NCI-H510A treated with DMSO at 0.1 percent for 48 hours (cell line): ENCODE results near the gene DCC.

Experiments used
- DNase-seq: peaks from one replicate; lab custom pipeline; 2025; lab: John Stamatoyannopoulos, UW

DCC gene

DNA sequence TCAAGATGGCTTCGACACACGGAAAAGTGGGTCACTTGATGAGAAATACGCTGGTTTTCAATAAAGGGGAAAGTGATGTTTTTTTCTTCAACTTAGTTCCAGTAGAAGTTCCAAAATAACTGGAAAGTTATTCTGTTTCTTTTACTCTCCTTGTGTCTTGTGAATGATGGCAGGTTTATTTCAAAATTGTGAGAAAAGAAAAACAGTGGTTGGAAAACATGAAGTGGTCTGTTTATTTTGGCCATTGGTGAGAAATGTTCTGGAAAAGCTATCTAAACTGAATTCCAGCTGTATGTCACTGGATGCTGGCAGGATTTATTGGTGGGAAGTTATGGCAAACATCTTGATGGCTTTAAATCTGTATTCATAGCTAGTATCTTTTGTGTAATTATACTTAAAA lies 484.1 kb downstream of the DCC start:
- DNase-seq = no peak

DNA sequence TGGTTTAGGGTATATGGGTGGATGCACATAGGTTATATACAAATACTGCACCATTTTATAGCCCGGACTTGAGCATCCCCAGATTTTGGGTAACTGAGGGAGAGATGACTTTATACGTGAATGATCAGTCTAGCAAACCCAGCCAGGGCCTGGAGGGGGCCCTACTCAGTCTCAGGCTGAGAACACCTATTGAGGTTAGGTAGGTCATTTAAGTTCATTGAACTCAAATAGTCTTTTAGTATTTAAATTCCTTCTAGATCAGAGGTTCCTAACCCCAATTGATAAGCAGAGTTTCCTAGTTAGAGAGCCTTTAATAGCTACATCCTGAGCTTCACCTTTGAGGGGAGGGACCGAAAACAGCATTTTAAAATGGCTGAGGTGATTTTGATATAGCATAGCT lies 487.0 kb downstream of the DCC start:
- DNase-seq = no peak

DNA sequence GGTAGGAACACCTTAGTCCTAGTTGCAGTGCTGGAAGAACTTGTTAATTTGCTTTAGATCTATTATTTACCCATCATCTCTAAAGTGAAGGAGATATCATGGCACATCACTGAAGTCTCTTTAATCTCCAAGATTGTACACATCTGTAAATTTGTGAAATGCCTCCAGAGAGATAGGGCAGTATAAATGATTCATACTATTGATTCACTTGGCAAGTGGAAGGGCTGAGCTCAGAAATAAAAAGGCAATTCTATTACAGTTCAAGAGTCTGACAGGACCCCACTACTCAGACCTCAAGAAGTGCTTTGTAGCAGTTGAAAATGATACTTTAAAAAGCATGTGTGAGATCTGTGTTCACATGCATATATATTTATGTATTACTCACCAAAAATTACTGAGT lies 489.3 kb downstream of the DCC start:
- no peak for DNase-seq

DNA sequence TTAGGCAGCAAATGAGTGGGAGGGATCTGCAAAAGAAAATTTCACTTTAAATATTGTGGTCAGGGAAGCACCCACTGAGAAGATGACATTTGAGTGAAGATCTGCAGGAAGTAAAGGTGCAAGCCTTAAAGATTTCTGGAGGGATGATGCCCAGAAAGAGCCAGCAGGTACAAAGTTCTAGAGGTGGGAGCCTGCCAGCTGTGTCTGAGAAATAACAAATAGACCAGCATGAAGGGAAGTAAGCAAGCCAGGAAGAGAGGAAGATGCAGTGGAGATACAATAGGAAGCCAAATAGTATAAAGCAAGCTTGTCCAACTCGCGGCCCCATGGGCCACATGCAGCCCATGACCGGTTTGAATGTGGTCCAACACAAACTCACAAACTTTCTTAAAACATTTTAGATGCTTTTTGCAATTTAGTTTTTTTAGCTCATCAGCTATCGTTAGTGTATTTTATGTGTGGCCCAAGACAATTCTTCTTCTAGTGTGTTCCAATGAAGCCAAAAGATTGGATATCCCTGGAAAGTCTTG lies 489.9 kb downstream of the DCC start:
- no peak for DNase-seq

DNA sequence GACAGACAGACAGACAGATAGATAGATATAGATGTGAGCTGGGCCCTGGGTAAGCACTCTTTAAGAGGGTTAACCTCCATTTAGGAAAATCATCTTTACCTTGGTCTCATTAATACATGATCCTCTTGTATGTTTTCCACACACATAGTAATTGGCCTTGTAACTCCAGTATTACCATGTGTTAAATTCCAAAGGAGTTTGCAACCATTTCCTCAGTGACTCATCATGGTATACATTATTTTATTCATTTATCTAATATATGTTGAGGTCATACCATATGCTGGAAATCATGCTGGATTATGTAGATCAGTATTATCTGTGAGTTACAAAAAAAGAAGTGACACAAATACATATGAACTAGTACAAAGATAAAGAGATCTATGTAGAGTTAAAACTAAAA lies 504.3 kb downstream of the DCC start:
- no peak for DNase-seq

DNA sequence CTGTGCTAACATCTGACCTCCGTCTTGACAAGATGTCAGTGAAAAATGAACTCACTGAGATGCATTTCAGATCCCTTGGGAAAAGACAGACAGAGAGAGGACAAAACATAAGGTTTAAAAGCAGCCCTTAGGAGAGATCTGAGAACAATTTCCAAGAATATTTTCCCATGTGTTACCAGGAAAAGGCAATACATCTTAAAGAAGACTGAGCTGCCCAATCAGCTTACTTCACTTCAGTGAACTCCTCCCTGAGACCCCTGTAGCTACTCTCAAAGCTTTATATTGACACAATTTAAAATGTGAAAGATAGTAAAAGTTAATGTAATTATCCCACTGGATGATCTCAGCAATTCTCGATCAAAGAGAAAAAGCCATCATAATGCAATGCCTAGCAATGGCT lies 505.0 kb downstream of the DCC start:
- no peak for DNase-seq

DNA sequence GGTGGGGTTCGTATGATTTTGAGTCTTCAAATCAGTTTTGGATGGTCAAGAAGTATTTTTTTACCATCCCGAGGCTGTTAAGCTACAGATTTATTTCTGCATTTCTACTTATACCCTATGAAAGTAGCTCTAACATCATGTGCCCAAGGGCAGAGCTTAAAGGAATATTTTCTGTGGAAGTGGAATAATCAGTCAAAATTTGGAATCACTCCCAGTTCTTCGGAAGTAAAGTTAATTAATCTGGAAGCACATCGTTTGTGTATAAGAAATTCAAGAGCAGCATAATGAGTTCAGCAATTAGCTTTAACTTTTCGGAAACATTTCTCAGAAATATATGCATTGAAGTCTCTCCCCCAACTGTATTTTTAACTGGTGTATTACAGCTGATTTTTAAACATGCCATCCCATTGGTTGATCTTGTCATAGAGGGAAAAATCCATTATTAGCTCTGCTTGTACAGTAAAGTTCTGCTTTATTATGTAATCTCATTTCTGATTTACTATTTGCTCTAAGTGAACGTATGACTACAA lies 510.1 kb downstream of the DCC start:
- no peak for DNase-seq

DNA sequence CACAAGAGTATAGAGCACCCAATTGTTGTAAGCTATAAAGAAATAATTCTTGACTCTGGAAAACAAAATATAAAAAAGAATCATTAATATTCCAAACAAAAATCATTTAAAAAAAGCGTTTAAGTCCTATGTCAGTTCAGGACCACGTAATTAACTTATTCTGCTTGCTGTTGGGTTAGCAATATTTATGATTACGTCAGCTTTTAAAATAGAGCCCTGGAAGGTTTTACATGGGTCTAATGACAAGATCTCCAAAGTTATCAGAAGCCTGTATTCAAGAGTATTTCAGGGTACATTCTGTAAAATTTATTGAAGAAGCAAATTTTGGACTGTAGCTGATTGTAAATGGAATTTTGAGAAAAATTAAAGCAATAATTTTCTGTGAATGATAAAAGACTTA lies 521.6 kb downstream of the DCC start:
- DNase-seq = no peak

DNA sequence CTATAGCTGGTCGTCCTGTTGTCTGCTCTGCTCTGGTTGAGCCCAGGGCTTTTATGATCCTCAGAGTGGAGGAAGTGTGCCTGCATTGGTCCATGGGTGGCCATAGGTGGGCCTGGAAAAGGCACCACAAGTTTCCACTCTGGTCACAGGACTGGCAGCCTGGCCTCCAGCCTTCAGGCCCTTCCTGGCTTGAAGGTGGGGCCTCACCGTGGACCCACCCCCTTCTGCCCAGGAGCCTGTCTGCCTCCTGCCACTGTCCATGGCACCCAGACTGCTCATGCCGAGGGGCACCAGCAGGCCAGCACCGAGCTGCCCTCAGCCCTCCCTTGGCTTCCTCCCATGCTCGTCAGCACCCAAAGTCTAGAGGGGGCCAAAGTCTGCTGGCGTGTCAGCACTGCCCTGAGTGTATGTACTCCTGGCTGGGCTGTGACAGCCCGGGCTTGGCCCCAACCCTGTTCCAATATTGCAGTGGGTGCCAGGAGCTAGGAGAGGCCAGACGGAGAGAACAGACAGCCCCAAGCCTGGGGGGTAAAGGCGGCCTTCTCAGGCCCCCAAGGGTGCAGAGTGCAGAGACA lies 529.4 kb downstream of the DCC start:
- DNase-seq = no peak

DNA sequence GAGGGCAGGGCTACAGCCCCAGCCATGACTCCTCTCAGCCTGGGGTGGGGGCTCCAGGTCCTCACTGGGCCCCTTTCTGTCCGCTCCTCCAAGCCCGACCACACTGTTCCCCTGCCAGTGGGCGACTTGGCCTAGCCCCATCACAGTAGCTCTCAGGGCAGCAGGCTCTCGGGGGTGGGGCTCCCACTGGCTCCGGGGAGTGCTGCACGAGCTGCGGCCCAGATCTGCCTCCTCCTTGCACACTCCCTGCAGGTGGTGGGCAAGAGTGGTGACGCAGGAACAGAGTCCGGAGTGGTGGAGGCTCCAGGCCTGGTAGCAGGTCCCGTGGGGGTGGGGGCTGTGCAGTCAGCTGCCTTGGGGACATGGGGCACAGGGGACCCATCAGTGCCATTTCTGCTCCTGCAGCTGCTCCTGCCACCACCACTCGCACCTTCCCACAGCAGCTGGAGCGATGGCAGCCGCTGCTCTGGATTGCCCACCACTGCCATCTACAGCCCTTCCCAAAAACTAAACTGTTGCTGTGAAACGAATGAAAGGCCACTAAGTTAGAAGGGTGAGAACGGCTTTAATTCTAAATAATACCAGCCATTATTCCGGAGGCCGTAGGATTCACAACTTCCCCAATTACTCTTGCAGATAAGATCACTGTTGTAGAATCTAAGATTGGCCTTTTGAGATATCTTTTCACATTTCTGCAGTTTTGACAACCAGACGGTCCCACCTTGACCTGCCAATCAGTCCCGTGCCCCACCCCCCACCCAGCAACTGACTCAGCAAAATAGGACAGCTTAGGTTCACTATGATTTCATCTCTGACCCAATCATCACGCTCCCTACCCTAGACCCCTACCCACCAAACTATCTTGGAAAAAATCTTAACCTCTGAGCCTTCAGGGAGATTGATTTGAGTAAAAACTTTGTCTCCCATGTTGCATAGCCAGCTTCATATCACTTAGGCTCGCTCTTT lies 530.2 kb downstream of the DCC start:
- DNase-seq = no peak

DNA sequence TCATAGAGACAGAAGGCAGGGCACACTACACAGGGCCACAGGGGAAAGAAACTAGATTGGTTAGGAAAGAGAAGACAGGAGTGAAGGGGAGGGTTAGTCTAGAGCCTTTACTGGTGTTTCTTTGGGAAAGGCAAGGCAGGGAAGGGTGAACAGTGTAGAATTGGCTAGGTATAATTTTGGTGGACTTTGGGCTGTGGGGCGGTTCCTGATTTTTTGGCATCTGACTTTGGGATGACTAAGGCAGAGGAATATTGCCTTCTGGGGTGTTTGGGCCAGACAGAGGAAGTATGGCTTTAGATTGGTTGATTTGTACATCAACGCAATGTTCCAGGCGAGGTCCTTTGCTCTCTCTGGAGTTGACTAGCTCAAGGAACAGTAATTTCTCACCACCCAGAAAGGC lies 534.8 kb downstream of the DCC start:
- DNase-seq = no peak

DNA sequence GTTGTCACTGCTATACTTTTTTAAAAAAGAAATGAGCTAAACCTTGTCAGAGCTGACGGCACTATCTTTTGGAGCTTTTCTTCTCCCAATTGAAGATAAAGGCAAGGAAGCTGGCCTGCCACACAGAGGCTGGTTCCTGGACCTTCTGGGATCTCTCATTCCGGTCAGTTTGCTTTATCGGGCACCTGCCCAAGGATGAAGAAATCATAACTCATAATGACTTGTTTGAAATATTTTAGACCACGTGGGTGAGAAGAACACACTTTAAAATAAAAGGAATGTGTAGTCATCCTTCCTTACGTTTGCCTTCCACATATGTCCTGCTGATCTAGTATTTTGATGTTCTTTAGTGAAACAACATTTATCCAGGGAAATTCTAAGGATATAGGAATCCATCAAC lies 535.7 kb downstream of the DCC start:
- no peak for DNase-seq

DNA sequence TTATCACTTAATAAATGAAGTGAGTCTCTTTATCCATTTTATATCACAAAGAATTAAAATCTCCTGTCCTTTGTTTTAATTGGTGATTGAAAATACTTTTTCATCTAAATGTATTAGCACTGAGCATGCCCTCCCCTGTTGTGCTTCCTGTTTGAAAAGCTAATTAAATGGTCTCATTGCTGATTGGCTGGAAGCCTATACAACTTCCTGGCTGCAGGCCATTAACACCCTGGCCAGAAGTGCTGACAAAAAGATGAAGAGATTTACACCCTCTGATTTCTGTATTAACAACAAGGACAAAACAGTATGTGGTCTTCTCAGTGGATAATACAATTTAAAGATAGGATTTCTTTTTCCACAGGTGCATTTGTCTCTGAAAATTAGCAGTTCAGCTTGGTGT lies 548.0 kb downstream of the DCC start:
- no peak for DNase-seq

DNA sequence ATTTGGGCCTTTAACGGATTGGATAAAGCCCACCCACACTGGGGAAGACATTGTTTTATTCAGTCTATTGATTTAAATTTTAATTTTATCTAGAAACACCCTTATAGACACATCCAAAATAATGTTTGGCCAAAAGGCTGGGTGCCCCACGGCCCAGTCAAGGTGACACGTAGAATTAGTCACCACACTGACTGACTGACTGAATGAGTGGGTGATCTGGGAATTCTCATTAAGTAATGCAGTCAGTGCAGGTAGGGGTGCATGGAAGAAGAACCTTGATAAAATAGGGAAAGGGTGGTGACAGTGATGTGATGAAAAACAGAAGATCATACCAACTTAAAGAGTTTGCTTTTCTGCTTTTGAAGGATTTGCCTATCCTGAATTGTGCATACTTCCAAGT lies 554.8 kb downstream of the DCC start:
- DNase-seq = no peak

DNA sequence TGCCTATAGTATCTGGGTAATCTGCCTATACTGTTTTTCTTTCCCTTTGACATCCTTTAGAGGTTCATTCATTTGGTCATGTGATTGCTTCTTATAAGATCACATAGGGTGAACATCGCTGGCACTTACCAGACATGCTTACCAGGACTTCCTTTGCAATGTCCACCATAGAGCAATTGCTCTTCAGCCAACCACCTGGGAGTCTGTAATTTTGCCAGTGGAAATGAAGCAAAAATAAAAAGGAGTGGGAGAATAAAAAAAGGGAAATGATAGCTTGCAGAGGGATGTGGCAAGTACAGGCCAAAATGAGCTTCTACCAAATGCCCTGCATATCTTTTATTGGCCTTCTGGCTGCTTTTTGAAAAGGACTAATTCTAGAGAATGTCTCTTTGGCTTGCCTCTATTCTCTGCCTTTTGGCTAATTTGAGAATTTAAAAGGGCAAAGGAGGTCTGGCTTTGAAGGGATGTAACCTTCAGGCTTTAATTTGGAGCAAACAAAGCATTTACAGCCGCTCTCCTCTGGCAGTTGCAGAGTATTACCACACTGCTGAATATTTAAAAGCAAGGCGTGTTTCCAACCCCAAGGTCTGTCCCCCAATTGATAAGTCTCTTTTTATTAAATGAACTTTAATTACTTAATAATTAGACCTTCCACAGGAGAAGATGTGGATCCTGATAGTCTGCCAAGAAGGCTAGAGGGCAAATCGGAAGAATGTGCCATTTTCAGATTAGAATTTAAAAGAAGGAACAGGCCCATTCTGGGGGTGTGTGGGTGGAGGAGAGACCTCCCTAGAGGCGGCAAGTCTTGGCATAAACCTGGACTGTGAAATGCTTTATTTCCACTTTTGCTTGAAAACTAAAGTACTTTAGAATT lies 557.9 kb downstream of the DCC start:
- no peak for DNase-seq

DNA sequence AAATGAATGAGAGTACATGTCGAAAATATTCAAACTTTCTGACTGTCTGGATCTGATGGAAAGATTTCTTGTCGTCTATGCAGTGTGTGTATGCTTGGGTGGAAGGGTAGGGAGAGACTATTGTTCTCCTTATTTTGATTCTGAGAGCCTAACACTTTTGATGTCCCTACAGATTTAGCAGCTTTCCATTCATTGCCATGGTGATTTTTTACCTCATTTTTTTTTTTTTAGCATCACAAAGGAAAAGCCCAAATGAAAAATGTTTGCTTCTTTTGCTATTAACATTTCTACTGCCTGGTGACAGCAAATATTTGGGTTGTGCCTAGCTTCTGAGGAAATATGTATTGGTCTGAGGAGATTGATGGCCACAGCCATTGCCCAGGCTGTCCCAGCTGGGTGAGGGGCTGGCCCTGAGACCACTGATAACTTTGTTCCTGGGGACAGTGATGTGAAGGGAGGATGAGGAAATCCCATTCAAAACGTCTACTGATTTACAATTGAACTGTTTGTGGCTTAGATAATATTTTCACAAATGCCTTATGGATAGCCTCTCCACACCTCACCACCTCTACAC lies 558.6 kb downstream of the DCC start:
- no peak for DNase-seq

DNA sequence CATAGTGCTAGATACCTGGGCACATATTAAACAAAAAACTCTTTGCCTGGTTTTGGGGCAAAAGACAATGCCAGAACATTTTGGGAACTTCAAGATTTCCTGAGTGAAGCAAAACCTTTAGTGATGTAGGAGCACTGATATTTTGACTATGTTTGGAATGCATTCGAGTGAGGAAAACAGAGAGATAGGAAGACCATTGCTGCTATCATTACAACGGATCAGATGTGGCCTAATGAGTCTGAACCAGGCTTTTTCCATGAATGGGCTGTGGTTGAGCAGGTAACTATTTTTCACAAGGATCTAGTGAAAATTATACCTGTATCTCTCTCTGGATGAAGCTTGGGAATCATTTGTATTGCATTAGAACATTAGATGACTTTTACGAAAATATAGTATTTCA lies 562.2 kb downstream of the DCC start:
- DNase-seq = no peak

DNA sequence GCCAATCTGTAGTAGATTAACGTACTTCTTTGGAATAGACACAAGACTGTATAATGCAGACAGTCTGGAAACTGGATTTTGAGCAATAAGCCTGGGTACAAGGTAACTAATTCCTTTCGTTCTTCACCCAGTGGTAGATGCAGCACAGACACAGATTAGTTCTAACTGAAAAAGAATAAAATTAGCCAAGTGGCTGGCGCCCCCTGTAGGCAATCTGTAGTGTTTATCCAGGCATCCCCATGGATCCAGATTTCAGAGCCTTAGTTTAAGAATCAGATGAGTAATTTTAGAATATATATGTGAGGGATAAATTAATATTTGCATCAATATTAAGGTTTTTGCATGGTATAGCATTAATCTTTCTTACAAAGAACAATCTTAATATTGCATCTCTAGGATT lies 563.9 kb downstream of the DCC start:
- DNase-seq = peak; percentile 5

DNA sequence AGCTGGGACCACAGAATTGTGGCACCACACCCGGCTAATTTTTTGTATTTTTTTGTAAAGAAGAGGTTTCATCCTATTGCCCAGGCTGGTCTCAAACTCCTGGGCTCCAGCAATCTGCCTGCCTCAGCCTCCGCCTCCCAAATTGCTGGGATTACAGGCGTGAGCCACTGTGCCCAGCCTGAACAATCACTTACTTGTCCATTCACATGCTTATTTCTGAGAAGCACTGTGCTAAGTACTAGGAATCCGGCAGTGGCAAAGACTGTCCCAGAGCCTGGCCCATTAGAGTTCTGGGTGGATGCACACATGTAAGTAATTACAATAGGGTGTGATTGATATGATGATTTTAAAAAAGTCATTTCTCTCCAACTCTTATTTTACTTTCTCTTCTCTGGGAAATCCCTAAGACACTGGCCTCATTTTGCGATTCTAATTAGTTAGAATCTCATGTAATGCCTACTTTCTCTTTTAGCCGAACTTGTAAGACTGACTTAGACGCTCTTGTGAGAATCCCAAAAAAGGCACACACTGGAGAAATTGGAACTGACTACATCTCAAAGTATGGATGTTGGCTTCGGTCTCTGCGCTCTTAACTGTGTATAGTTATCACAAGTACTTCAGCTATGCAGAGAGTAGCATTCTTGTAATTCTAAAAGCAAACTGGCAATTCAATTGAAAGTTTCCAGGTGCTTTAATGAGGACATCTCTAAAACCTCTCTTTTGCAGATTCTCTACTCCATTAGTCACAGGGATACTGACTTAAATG lies 567.7 kb downstream of the DCC start:
- no peak for DNase-seq

DNA sequence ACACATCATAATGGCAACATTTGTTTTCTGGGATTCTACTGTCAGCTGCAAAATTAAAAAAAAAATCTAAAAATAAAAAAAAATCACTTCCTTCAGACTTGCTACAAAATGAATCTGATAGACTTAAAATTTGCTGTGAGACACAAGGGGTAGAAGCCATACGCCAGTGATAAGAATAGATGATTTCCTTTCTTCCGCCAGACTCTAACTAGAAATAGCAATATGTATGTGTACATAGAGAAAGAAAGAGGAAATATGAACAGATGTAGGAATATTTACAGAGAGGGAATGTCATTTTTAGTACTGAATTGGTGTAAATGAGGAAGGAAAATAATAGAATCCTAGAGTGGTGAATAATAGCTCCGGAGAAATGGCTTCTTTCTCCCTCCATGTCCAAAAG lies 574.2 kb downstream of the DCC start:
- DNase-seq = no peak

DNA sequence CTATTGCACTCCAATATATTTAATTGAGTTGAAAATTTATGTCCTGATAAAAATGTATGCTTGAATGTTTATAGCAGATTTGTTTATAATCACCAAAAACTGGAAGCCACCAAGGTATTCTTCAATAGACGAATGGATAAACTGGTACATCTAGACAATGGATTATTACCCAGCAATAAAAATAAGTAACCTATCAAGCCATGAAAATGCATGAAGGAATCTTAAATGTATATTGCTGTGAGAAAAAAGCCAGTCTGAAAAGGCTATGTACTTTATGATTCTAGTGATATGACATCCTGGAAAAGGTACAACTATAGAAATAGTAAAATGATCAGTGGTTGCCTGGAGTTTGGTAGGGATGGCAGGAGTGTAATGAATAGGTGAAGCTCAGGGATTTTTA lies 580.7 kb downstream of the DCC start:
- DNase-seq = no peak
